IMR-90 (cell line): ENCODE results near the gene LRTM1. TPM values are rescaled to one million over a fixed set of nuclear protein-coding genes. Genes with fewer than 3 reads are reported as not detected.

ENCODE experiments used
- ATAC-seq: fragments of 200-7000 bp; cut with Tn5 transposase; 2 replicates; pipeline ENCODE4 v1.9.1; 2020; ENCODE audit warnings: low read depth, mild to moderate bottlenecking, moderate library complexity
- BruUV-seq: library from RNA; stranded (reverse); fragments of 400-500 nt; replicated peaks from 2 replicates; lab custom pipeline; 2021; lab: Mats Ljungman, UMichigan
- CTCF ChIA-PET: fragments of 300-600 bp; formaldehyde crosslinking; extraction: SDS; loops from one replicate; lab custom pipeline; 2021; ENCODE audit warnings: antibody characterized with exemption; lab: Yijun Ruan, JAX
- POLR2A ChIA-PET: fragments of 300-600 bp; sonication (Branson Sonifier 250); formaldehyde crosslinking; loops from one replicate; lab custom pipeline; 2022; ENCODE audit warnings: antibody characterized with exemption; ENCODE audit not compliant: unreplicated experiment; lab: Charles Lee
- DNase-seq: peaks from one replicate; pipeline ENCODE4 v3.0.0; 2013
- H2AFZ ChIP-seq: replicated peaks from 2 replicates; pipeline ENCODE3; 2013; ENCODE audit warnings: low read length, mild to moderate bottlenecking; ENCODE audit not compliant: poor library complexity
- H2AK5ac ChIP-seq: 2 replicates; pipeline ENCODE4 v1.6.1; 2013; ENCODE audit warnings: low read depth, low read length, inconsistent platforms
- H2AK9ac ChIP-seq: replicated peaks from 2 replicates; pipeline ENCODE3; 2013; ENCODE audit warnings: mild to moderate bottlenecking, low read depth, low read length, moderate library complexity; ENCODE audit not compliant: poor library complexity
- H2BK120ac ChIP-seq: 2 replicates; pipeline ENCODE4 v1.6.1; 2013; ENCODE audit warnings: low read depth, low read length, inconsistent platforms
- H2BK15ac ChIP-seq: 3 replicates; pipeline ENCODE4 v1.6.1; 2013; ENCODE audit warnings: low read depth, low read length, inconsistent platforms
- H2BK20ac ChIP-seq: 2 replicates; pipeline ENCODE4 v1.6.1; 2013; ENCODE audit warnings: low read depth, mild to moderate bottlenecking, inconsistent platforms, low read length, moderate library complexity
- H2BK5ac ChIP-seq: 2 replicates; pipeline ENCODE4 v1.6.1; 2013; ENCODE audit warnings: mild to moderate bottlenecking, low read depth, low read length, inconsistent platforms; ENCODE audit not compliant: poor library complexity, severe bottlenecking
- H3K14ac ChIP-seq: replicated peaks from 2 replicates; pipeline ENCODE4 v1.6.1; 2013; ENCODE audit warnings: low read depth, low read length, inconsistent platforms
- H3K18ac ChIP-seq: 2 replicates; pipeline ENCODE4 v1.6.1; 2013; ENCODE audit warnings: low read depth, low read length, control low read depth
- H3K23ac ChIP-seq: 2 replicates; pipeline ENCODE4 v1.6.1; 2013; ENCODE audit warnings: low read depth, low read length, inconsistent platforms
- H3K27ac ChIP-seq: 2 replicates; pipeline ENCODE4 v1.5.1; 2013; ENCODE audit warnings: mild to moderate bottlenecking, control low read depth, low read length; ENCODE audit not compliant: insufficient read depth
- H3K27me3 ChIP-seq: 2 replicates; pipeline ENCODE4 v1.6.1; 2013; ENCODE audit warnings: low read length; ENCODE audit not compliant: control insufficient read depth, insufficient read depth
- H3K36me3 ChIP-seq: 2 replicates; pipeline ENCODE4 v1.6.1; 2013; ENCODE audit warnings: low read length, mixed read lengths; ENCODE audit not compliant: control insufficient read depth, insufficient read depth
- H3K4ac ChIP-seq: 2 replicates; pipeline ENCODE4 v1.6.1; 2013; ENCODE audit warnings: low read depth, low read length, inconsistent platforms
- H3K4me1 ChIP-seq: 2 replicates; pipeline ENCODE4 v1.6.1; 2013; ENCODE audit warnings: low read length, mixed read lengths; ENCODE audit not compliant: control insufficient read depth, insufficient read depth
- H3K4me2 ChIP-seq: 2 replicates; pipeline ENCODE4 v1.6.1; 2013; ENCODE audit warnings: low read depth, mild to moderate bottlenecking, control low read depth, low read length, moderate library complexity
- H3K4me3 ChIP-seq: 2 replicates; pipeline ENCODE4 v1.5.1; 2013; ENCODE audit warnings: low read depth, mild to moderate bottlenecking, control low read depth, low read length, moderate library complexity; ENCODE audit not compliant: insufficient read depth
- H3K56ac ChIP-seq: 2 replicates; pipeline ENCODE4 v1.6.1; 2013; ENCODE audit warnings: low read length, inconsistent platforms; ENCODE audit not compliant: insufficient read depth; ENCODE audit errors: extremely low read depth
- H3K79me1 ChIP-seq, 2 experiments: 2 replicates each; pipeline ENCODE4 v1.6.1; 2013; ENCODE audit warnings: low read length in 2 of 2, inconsistent platforms in 1 of 2, low read depth in 1 of 2
- H3K9ac ChIP-seq: 2 replicates; pipeline ENCODE4 v1.6.1; 2013; ENCODE audit warnings: low read depth, low read length, control low read depth
- H3K9me1 ChIP-seq: 2 replicates; pipeline ENCODE4 v1.6.1; 2013; ENCODE audit warnings: low read length, inconsistent platforms; ENCODE audit not compliant: insufficient read depth
- H3K9me3 ChIP-seq: 2 replicates; pipeline ENCODE4 v1.6.1; 2013; ENCODE audit warnings: low read length; ENCODE audit not compliant: control insufficient read depth, insufficient read depth
- H4K20me1 ChIP-seq: 2 replicates; pipeline ENCODE4 v1.6.1; 2013; ENCODE audit warnings: low read length, inconsistent platforms; ENCODE audit not compliant: insufficient read depth
- H4K5ac ChIP-seq: 2 replicates; pipeline ENCODE4 v1.6.1; 2013; ENCODE audit warnings: mild to moderate bottlenecking, low read depth, low read length, control low read depth
- H4K8ac ChIP-seq, 2 experiments: 2 replicates each; pipeline ENCODE4 v1.6.1; 2013; ENCODE audit warnings: low read depth in 2 of 2, low read length in 2 of 2, control low read depth in 1 of 2, inconsistent platforms in 1 of 2
- H4K91ac ChIP-seq: 2 replicates; pipeline ENCODE4 v1.6.1; 2013; ENCODE audit warnings: low read depth, low read length, inconsistent platforms; ENCODE audit not compliant: insufficient read depth
- CEBPB ChIP-seq: IDR thresholded peaks from 2 replicates; pipeline ENCODE4 v1.6.1; 2012; ENCODE audit warnings: low read depth, low read length, improper control_type of control experiment
- FOS ChIP-seq: fragments of 150-350 bp; IDR thresholded peaks from 2 replicates; pipeline ENCODE4 v1.6.1; 2016; ENCODE audit warnings: low read depth, low read length
- WGBS, 2 experiments: methylation state at CpG; one replicate each; pipeline versions ENCODE4 v1.1.5 to v1.1.7; 2013; ENCODE audit warnings: missing lambda C conversion rate in 2 of 2; ENCODE audit not compliant: insufficient read length in 1 of 2; ENCODE audit errors: extremely low coverage in 2 of 2; 5-methylcytosine and 5-hydroxymethylcytosine counted together
- dilution Hi-C: fragments of 300-500 bp; cut with HindIII; formaldehyde crosslinking; loops from one replicate; pipeline ENCODE4 v1.14.3; 2018; ENCODE audit warnings: low sequenced_read_pairs; ENCODE audit not compliant: unreplicated experiment
- in situ Hi-C: fragments of 300-500 bp; cut with MboI; formaldehyde crosslinking; loops from 3 replicates; pipeline ENCODE4 v1.14.3; 2019; ENCODE audit warnings: low sequenced_read_pairs, inconsistent platforms, mixed read lengths
- intact Hi-C: fragments of 100-400 bp; cut with micrococcal nuclease; formaldehyde crosslinking; loops from 2 replicates; pipeline ENCODE4 v1.10.0; 2022
- polyA plus RNA-seq, 3 experiments: library from polyadenylated mRNA; depleted of rRNA; stranded (reverse); fragments of >200 nt; gene quantifications; 2 replicates each; pipeline ENCODE4 v1.2.3, GENCODE V29; 2012; ENCODE audit warnings: low replicate concordance in 1 of 3
- total RNA-seq: library from RNA; depleted of rRNA; stranded (reverse); fragments of >200 nt; gene quantifications from 2 replicates; pipeline ENCODE4 v1.2.3, GENCODE V29; 2012

Gene LRTM1
- total and polyA plus RNA-seq, 2 of the 4 experiments (the other 2 are of a cell fraction): not detected

DNA sequence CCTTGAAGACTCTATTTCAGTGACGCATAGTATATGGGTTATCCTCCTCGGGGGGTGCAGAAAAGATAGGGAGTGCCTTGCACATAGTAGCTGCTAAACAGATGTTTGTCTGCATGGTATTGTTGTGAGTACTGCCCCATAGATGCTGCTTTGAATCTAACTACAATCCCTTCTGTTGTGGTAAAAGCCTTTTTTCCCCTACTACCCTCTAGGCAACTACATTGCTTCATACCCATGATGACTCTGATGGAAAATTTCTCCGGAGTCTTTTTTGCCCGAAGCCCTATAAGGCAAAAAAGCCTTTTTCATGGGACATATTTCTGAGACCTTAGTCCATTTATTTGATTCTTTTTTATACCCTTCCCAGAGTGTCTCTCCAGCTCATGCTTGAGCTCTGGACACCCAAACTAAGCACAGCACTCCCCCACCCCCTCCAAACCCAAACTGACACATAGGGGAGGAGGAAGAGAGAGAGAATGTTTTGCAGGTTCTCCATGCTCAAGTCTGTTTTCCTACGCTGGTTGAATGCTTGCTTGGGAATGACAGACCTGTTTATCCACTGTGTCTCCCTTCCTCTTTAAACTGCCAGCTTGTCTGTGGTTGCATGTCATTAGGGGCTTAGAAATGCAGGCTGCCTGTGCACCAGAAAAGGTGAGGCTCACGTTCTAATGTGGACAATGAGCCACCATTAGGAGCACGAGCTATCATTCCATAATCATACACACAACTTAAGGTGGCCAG lies 52.9 kb downstream of the LRTM1 start:
- Histone ChIP-seq H3K14ac (peak overlapping the region; percentile 62; the same call in 1 of the 2 replicates), H3K4me2 (no peak overlapping the region), H2BK120ac (peak overlapping the region; percentile 16; the same call in 1 of the 2 replicates), H3K18ac (peak overlapping the region; percentile 21; the same call in 1 of the 2 replicates), H4K5ac (no peak overlapping the region), H3K4me1 (peaks cover 7% of the 10 kb centered on the region), H4K20me1 (no peaks in the 10 kb centered on the region), H3K9ac (no peak overlapping the region), H3K56ac (no peak overlapping the region), H4K8ac (no peak overlapping the region; a peak in 1 of 4 replicates), H4K91ac (no peak overlapping the region; the same call in 1 of the 2 replicates), H2BK20ac (peak overlapping the region; percentile 48), H3K79me1 (no peaks in the 10 kb centered on the region), H3K9me1 (peaks cover 5% of the 10 kb centered on the region), H3K36me3 (no peaks in the 10 kb centered on the region), H3K23ac (no peak overlapping the region), H3K4ac (peak overlapping the region; percentile 33), H2AK5ac (peak overlapping the region; percentile 39; the same call in 1 of the 2 replicates), H2BK15ac (peak overlapping the region; percentile 19; the same call in 1 of the 3 replicates), H2AK9ac (no peak overlapping the region), H2BK5ac (no peak overlapping the region), H3K27ac (no peak overlapping the region), H3K4me3 (no peak overlapping the region), H3K27me3 (no peaks in the 10 kb centered on the region), H3K9me3 (no peaks in the 10 kb centered on the region), H2AFZ (no peak overlapping the region)
- ATAC-seq (no peak), DNase-seq (no peak)
- no TSS peak for BruUV-seq
- CTCF ChIA-PET: interaction anchor here (0.6 to 1.3 kb wide), 3 partner anchors 75 to 1840 kb away, joined by 3 to 4 read pairs (median 3); no protein-coding TSS in a partner anchor
- no peak for TF ChIP-seq FOS
- peak; percentile 12; the same call in 1 of the 2 replicates for TF ChIP-seq CEBPB
- in situ Hi-C loops: loop anchor here (25.0 kb wide), 1 partner anchor 387 kb away; no protein-coding TSS in a partner anchor
- intact Hi-C loops: loop anchor here (5.0 to 10.0 kb wide), 6 partner anchors 170 to 1167 kb away; no protein-coding TSS in a partner anchor
- POLR2A ChIA-PET: no interaction called here
- dilution Hi-C loops: no loop called here
- WGBS, 2 experiments: no CpG with 5 or more reads among the region's 7 CpGs
